D721Med (cell line): ENCODE results near the gene MELK.

Experiments
- DNase-seq: peaks from one replicate; pipeline ENCODE4 v3.0.0; 2011; ENCODE audit warnings: low spot score; ENCODE audit not compliant: insufficient read length
- FAIRE-seq: peaks from 2 replicates; lab custom pipeline; 2011; peaks lifted over from hg19 to GRCh38; lab: Jason Lieb, UNC
- CTCF ChIP-seq: IDR thresholded peaks from 2 replicates; pipeline ENCODE4 v1.5.1; 2012; ENCODE audit warnings: mild to moderate bottlenecking, control low read depth; ENCODE audit not compliant: insufficient read depth; ENCODE audit errors: missing control alignments

Gene MELK

DNA sequence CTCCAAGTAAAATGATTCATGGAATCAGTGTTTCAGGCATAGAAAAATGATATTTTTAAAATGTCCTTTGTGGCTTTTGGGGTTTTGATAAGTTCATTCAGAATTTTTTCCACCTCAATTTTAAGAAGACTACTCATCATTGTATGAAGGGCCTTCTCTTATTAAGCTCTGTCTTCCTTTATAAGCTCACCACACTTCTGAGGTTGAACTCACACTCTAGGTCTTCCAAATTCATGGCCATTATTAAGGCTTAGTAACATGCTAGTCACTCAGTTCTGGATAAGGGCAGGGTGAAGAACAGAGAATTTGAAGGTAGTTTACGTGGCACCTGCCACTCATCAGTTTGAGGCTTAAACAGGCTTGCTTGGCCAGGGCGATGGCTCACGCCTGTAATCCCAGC, 4.2 kb downstream of the MELK start:
- no peak for TF ChIP-seq CTCF
- FAIRE-seq (no peak), DNase-seq (no peak)

GRCh38 chr9:36584620-36585460, 12.1 kb downstream of the MELK start:
- no peak for DNase-seq
- TF ChIP-seq CTCF, result no peak
- FAIRE-seq, result no peak

DNA sequence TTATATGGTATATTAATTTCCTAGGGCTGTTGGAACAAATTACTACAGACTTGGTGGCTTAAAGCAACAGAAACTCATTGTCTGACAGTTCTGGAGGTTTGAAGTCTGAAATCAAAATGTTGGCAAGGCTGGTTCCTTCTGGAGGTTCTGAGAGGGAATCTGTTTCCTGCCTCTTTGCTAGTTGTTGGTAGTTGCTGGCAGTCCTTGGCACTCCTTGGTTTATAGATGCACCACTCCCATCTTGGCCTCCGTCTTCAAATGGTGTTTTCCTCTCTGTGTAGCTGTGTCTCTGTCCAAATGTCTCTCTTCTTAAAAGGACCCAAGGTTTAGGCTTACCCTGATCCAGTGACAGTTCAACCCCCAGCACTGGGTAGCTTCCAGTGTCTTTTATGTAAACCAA, 17.5 kb downstream of the MELK start:
- FAIRE-seq (no peak), DNase-seq (no peak)
- no peak for TF ChIP-seq CTCF

GRCh38 chr9:36592801-36593583, 20.3 kb downstream of the MELK start:
- no peak for FAIRE-seq
- no peak for TF ChIP-seq CTCF
- no peak for DNase-seq

GRCh38 chr9:36594213-36594612, 21.5 kb downstream of the MELK start:
- no peak for TF ChIP-seq CTCF
- DNase-seq (no peak), FAIRE-seq (no peak)

- DNase-seq, result no peak
- peak; percentile 74 for FAIRE-seq
- peak; percentile 13 for TF ChIP-seq CTCF
These were observed 24.9 kb downstream of the MELK start for GRCh38 chr9:36597412-36598178.
